A549 (cell line): ENCODE measurements around the gene PREX1.
"Not testable (repeated sequence)": the region's sequence is repeated elsewhere in the genome, so short reads cannot be mapped to it uniquely, and the experiment has no call there.

ENCODE experiments used
- CBX2 ChIP-seq: fragments of 200-600 bp; sonication (generic); IDR thresholded peaks from 2 replicates; pipeline ENCODE4 v1.6.1; 2016; ENCODE audit warnings: low read depth, mild to moderate bottlenecking, borderline replicate concordance
- CHD4 ChIP-seq: fragments of 200-600 bp; sonication (generic); IDR thresholded peaks from 2 replicates; pipeline ENCODE4 v1.6.1; 2016; ENCODE audit warnings: antibody characterized with exemption, mild to moderate bottlenecking, borderline replicate concordance
- POLR2A ChIP-seq: IDR thresholded peaks from 2 replicates; pipeline ENCODE4 v1.6.1; 2012; ENCODE audit warnings: mild to moderate bottlenecking, low read length
- RAD21 ChIP-seq, 2 experiments: fragments of >200 bp in 1 of 2; sonication (Bioruptor Twin) in 1 of 2; formaldehyde crosslinking in 1 of 2; IDR thresholded peaks in 1 of 2; conservative IDR thresholded peaks in 1 of 2; 2 replicates in 1 of 2; 3 replicates in 1 of 2; pipeline ENCODE4 v1.6.1; 2012 to 2018; ENCODE audit warnings: inconsistent platforms in 1 of 2
- TP53 ChIP-seq: fragments of 250-450 bp; sonication (Bioruptor Pico); IDR thresholded peaks from 2 replicates; pipeline ENCODE4 v1.5.0; 2021; ENCODE audit warnings: mild to moderate bottlenecking, moderate library complexity
- TF ChIP-seq, protein P1 (sequence below): fragments of 200-600 bp; sonication (generic); IDR thresholded peaks from 2 replicates; pipeline ENCODE4 v1.6.1; 2016; ENCODE audit warnings: antibody characterized with exemption, mild to moderate bottlenecking, moderate library complexity
- TF ChIP-seq, protein P2 (sequence below): fragments of >200 bp; sonication (Bioruptor Twin); formaldehyde crosslinking; IDR thresholded peaks from 3 replicates; pipeline ENCODE4 v1.5.1; 2016

DNA sequence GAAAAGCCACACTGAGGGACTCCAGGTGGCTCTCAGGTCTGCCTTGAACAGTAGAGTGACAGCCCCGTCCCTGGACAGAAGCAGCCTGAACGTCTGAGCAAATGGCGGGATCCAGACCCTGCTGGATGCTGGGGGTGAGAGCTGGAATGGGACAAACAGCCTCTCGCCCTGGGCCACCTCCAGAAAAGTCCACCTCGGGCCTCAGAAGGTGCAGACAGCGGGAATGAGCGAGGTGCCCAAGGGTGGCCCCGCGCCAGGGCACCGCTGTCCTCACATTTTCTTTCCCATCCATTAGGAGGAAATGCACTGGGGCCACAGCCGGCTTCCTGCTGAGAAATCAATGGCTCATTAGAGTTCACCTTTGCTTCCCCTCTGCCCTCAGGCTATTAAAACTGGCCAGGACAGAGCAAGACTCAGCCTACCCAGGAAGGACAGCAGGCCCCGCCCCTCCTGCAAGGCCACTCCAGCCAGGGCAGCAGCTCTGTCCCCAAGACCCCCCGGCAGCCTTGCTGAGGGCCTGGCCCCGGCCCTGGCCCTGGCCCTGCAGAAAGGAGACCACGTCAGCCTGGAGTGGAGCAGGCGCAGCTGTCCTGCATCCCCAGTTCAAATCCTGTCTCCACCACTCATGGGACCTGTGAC lies 229.4 kb downstream of the PREX1 start:
- TF ChIP-seq POLR2A; CHD4; CBX2; TP53; RAD21 (conservative IDR thresholded peaks at IDR 0.05 in 1 of 2, IDR thresholded peaks at IDR 0.05 in 1 of 2): not testable (repeated sequence)
- TF ChIP-seq, protein P1, sequence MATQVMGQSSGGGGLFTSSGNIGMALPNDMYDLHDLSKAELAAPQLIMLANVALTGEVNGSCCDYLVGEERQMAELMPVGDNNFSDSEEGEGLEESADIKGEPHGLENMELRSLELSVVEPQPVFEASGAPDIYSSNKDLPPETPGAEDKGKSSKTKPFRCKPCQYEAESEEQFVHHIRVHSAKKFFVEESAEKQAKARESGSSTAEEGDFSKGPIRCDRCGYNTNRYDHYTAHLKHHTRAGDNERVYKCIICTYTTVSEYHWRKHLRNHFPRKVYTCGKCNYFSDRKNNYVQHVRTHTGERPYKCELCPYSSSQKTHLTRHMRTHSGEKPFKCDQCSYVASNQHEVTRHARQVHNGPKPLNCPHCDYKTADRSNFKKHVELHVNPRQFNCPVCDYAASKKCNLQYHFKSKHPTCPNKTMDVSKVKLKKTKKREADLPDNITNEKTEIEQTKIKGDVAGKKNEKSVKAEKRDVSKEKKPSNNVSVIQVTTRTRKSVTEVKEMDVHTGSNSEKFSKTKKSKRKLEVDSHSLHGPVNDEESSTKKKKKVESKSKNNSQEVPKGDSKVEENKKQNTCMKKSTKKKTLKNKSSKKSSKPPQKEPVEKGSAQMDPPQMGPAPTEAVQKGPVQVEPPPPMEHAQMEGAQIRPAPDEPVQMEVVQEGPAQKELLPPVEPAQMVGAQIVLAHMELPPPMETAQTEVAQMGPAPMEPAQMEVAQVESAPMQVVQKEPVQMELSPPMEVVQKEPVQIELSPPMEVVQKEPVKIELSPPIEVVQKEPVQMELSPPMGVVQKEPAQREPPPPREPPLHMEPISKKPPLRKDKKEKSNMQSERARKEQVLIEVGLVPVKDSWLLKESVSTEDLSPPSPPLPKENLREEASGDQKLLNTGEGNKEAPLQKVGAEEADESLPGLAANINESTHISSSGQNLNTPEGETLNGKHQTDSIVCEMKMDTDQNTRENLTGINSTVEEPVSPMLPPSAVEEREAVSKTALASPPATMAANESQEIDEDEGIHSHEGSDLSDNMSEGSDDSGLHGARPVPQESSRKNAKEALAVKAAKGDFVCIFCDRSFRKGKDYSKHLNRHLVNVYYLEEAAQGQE = not testable (repeated sequence)
- TF ChIP-seq, protein P2, sequence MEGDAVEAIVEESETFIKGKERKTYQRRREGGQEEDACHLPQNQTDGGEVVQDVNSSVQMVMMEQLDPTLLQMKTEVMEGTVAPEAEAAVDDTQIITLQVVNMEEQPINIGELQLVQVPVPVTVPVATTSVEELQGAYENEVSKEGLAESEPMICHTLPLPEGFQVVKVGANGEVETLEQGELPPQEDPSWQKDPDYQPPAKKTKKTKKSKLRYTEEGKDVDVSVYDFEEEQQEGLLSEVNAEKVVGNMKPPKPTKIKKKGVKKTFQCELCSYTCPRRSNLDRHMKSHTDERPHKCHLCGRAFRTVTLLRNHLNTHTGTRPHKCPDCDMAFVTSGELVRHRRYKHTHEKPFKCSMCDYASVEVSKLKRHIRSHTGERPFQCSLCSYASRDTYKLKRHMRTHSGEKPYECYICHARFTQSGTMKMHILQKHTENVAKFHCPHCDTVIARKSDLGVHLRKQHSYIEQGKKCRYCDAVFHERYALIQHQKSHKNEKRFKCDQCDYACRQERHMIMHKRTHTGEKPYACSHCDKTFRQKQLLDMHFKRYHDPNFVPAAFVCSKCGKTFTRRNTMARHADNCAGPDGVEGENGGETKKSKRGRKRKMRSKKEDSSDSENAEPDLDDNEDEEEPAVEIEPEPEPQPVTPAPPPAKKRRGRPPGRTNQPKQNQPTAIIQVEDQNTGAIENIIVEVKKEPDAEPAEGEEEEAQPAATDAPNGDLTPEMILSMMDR = not testable (repeated sequence)
